AG09319 (cell line): Measurements from ENCODE around the gene CCDC12.

ENCODE experiments used
- DNase-seq: peaks from one replicate; pipeline ENCODE4 v3.0.0-alpha.2; 2010; ENCODE audit warnings: low read depth; ENCODE audit errors: extremely low read depth
- CTCF ChIP-seq: IDR thresholded peaks from 2 replicates; pipeline ENCODE4 v1.5.1; 2011; ENCODE audit warnings: low read depth, mild to moderate bottlenecking, inconsistent platforms, low read length, moderate library complexity

Gene CCDC12

GRCh38 chr3:46900356-46900755 is 76.2 kb downstream of the CCDC12 start:
- no peak for DNase-seq
- TF ChIP-seq CTCF, result no peak

GRCh38 chr3:46900007-46900292 is 76.6 kb downstream of the CCDC12 start:
- no peak for TF ChIP-seq CTCF
- DNase-seq, result no peak

- no peak for DNase-seq
- no peak for TF ChIP-seq CTCF
Observed at GRCh38 chr3:46899151-46900006, 77.2 kb downstream of the CCDC12 start.

- TF ChIP-seq CTCF, result no peak
- DNase-seq, result no peak
Observed at GRCh38 chr3:46898321-46899150, 78.0 kb downstream of the CCDC12 start.

- no peak for DNase-seq
- no peak for TF ChIP-seq CTCF
Observed at GRCh38 chr3:46897829-46898320, 78.7 kb downstream of the CCDC12 start.

GRCh38 chr3:46897031-46897430 is 79.5 kb downstream of the CCDC12 start:
- no peak for TF ChIP-seq CTCF
- DNase-seq, result no peak

- TF ChIP-seq CTCF, result no peak
- no peak for DNase-seq
Observed at GRCh38 chr3:46896386-46896785, 80.2 kb downstream of the CCDC12 start.
